Body of pancreas (tissue), 4 donors: Measurements from ENCODE around the gene MYO18B. TPM values are rescaled to one million over a fixed set of nuclear protein-coding genes. Genes with fewer than 3 reads are reported as not detected.

ENCODE experiments used
- ATAC-seq: fragments of 150-250 bp; one replicate; pipeline ENCODE4 v1.9.1; 2016
- DNase-seq, 4 donors: peaks; one replicate each; pipeline ENCODE4 v3.0.0-alpha.2; 2019
- H3K27ac ChIP-seq, 4 donors: fragments of 200-600 bp; sonication (generic); 1 replicate in 3 of 4; 2 replicates in 1 of 4; pipeline versions ENCODE4 v1.5.1 to v1.6.1; 2016 to 2019; ENCODE audit warnings: mild to moderate bottlenecking in 1 of 4, mixed read lengths in 1 of 4, moderate library complexity in 1 of 4
- H3K27me3 ChIP-seq, 2 donors: fragments of 200-600 bp; sonication (generic); one replicate each; pipeline ENCODE4 v1.6.0; 2016; ENCODE audit warnings: mild to moderate bottlenecking in 1 of 2
- H3K36me3 ChIP-seq, 2 donors: fragments of 200-600 bp; sonication (generic); replicated peaks in 1 of 2; 2 replicates each; pipeline ENCODE4 v1.5.1; 2016; ENCODE audit warnings: low read depth in 2 of 2; ENCODE audit not compliant: insufficient read depth in 1 of 2
- H3K4me1 ChIP-seq: fragments of 200-600 bp; sonication (generic); one replicate; pipeline ENCODE4 v1.6.0; 2016
- H3K4me3 ChIP-seq, 2 donors: fragments of 200-600 bp; sonication (generic); 1 replicate in 1 of 2; 2 replicates in 1 of 2; pipeline ENCODE4 v1.5.1; 2016 to 2019
- H3K9me3 ChIP-seq, 3 donors: fragments of 200-600 bp; sonication (generic); 1 replicate in 2 of 3; 2 replicates in 1 of 3; pipeline ENCODE4 v1.5.1; 2016
- POLR2A ChIP-seq, 3 donors: fragments of 450-650 bp; IDR thresholded peaks; one replicate each; pipeline ENCODE4 v1.6.1; 2016; ENCODE audit warnings: antibody characterized with exemption in 3 of 3, mild to moderate bottlenecking in 2 of 3
- WGBS, 2 donors: methylation state at CpG; one replicate each; pipeline ENCODE4 v1.1.5; 2017; 5-methylcytosine and 5-hydroxymethylcytosine counted together
- intact Hi-C: fragments of 100-400 bp; cut with DNase I; formaldehyde crosslinking; loops from one replicate; pipeline ENCODE4 v1.15.1; 2023
- total RNA-seq, 2 donors: library from RNA; depleted of rRNA; stranded (reverse); fragments of >200 nt; gene quantifications; one replicate each; pipeline ENCODE4 v1.1.0, GENCODE V29; 2016
- TF ChIP-seq, protein P1 (sequence below), 7 experiments: fragments of 450-650 bp in 4 of 7; fragments of 200-600 bp in 3 of 7; sonication (generic) in 3 of 7; IDR thresholded peaks; one replicate each; pipeline ENCODE4 v1.5.1; 2016 to 2019; ENCODE audit warnings: antibody characterized with exemption in 7 of 7

The MYO18B gene
- total RNA-seq, 2 donors from 2014 or later: 1.3 TPM; not detected in 1

DNA sequence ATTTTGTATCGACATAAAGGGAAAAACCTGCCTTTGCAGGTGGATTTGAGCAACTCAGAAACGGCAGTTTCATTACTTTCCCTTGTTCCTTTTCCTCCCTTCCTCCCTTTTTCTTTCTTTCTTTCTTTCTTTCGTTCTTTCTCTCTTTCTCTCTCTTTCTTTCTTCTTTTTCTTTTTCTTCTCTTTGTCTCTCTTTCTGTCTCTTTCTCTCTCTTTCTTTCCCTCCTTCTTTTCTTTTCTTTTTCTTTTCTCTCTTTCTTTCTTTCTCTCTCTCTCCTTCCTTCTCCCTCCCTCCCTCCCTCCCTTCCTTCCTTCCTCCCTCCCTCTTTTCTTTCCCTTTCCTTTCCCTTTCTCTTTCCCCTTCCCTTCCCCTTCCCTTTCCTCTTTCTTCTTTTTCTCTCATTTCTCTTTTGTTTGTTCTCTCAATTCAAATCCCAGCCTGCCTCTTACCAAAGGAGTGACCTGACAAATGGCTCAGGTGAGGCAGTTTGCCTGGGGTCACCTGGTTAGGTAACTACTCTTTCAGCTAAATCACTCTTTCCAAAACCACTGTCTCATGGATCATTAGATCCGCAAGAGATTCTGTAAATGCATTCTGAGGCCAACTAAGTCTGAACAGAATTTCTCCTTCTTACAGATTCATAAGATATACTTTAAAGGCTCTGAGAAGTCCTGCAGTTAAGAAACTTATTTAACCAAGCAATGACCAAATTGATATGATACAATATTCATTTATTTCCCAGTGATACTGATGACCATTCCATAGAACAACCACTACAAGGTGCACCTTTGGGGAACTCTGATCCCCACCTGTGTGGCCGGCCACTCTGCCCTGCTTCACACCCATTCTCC is 75.3 kb downstream of the MYO18B start:
- DNase-seq (no peak), ATAC-seq (no peak)
- TF ChIP-seq POLR2A (IDR thresholded peaks at IDR 0.05): no peak
- TF ChIP-seq, protein P1, sequence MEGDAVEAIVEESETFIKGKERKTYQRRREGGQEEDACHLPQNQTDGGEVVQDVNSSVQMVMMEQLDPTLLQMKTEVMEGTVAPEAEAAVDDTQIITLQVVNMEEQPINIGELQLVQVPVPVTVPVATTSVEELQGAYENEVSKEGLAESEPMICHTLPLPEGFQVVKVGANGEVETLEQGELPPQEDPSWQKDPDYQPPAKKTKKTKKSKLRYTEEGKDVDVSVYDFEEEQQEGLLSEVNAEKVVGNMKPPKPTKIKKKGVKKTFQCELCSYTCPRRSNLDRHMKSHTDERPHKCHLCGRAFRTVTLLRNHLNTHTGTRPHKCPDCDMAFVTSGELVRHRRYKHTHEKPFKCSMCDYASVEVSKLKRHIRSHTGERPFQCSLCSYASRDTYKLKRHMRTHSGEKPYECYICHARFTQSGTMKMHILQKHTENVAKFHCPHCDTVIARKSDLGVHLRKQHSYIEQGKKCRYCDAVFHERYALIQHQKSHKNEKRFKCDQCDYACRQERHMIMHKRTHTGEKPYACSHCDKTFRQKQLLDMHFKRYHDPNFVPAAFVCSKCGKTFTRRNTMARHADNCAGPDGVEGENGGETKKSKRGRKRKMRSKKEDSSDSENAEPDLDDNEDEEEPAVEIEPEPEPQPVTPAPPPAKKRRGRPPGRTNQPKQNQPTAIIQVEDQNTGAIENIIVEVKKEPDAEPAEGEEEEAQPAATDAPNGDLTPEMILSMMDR (IDR thresholded peaks at IDR 0.05): no peak
- Histone ChIP-seq H3K27me3 (no peaks in the 10 kb centered on the region), H3K9me3 (no peaks in the 10 kb centered on the region), H3K27ac (no peak overlapping the region), H3K4me3 (no peak overlapping the region), H3K36me3 (no peaks in the 10 kb centered on the region), H3K4me1 (no peaks in the 10 kb centered on the region)
- 54 to 59% methylated on average over 5 of the region's 5 CpGs for WGBS, 2 donors
- intact Hi-C loops: no loop called here

DNA sequence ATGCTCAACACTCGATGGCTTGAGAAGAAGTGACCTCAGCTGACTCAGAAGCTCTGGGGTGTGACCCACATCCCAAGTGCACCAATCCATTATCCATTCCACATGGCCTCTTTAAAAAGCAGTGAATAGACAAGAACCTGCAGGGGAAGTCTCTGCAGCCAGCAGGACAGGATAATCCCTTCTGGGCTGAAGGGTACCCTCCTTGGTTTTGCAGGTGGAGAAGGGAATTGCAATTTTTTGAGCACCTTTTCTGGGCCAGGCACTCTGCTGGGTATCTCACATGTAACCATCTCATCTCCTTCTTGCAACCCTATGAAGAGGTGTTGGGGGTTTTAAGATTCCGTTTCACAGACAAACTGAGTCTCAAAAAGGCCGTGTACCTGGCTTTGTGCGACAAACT is 76.6 kb downstream of the MYO18B start:
- TF ChIP-seq, protein P1 (IDR thresholded peaks at IDR 0.05): no peak
- TF ChIP-seq POLR2A (IDR thresholded peaks at IDR 0.05): no peak
- no peak overlapping the region for H3K27ac ChIP-seq
- no peaks in the 10 kb centered on the region for H3K9me3 ChIP-seq
- no peak for ATAC-seq
- WGBS, 2 donors: 63 to 73% methylated on average over 4 of the region's 4 CpGs
- H3K36me3 ChIP-seq: no peaks in the 10 kb centered on the region
- intact Hi-C loops: no loop called here
- no peak for DNase-seq
- no peak overlapping the region for H3K4me3 ChIP-seq
- H3K4me1 ChIP-seq: no peaks in the 10 kb centered on the region
- no peaks in the 10 kb centered on the region for H3K27me3 ChIP-seq

DNA sequence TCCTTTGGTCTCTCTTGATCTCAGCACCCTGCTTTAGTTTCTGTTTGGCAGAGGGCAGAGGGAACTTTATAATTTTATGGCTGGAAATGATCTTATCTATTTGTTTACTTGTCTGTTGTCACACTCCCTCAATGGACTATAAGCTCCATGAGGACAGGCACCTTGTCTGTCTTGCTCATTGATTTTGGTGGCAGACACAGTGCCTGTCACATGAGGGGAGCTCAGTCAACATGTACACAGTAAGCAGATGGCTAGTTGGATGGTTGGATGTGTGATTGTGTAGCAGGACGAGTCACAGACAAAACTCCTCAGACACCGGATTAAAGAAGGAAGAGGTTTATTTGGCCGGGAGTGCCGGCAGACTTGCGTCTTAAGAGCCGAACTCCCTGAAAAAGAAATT is 80.4 kb downstream of the MYO18B start:
- Histone ChIP-seq H3K4me1 (no peaks in the 10 kb centered on the region), H3K27ac (no peak overlapping the region), H3K36me3 (no peaks in the 10 kb centered on the region), H3K4me3 (no peak overlapping the region), H3K27me3 (no peaks in the 10 kb centered on the region), H3K9me3 (no peaks in the 10 kb centered on the region)
- no peak for TF ChIP-seq POLR2A (IDR thresholded peaks at IDR 0.05)
- TF ChIP-seq, protein P1 (IDR thresholded peaks at IDR 0.05): no peak
- intact Hi-C loops: no loop called here
- 82 to 83% methylated on average over 6 of the region's 6 CpGs for WGBS, 2 donors
- ATAC-seq: no peak
- DNase-seq: no peak

DNA sequence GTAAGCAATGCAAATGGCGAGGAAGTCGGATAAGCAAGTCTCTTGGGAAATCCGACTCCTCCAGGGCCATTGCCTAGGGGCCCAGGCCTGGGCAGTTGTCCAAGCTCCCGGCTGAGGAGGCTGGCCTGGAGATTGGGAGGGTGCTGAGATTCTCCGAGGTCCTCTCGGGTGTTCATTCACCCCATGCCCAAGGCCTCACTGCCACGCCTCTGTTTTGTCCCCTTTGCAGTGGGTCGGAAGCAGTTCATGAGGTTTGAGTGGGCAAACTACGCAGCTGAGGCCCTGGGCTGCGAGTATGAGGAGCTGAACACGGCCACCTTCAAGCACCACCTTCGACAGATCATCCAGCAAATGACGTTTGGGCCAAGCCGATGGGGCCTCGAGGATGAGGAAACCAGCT is 81.3 kb downstream of the MYO18B start:
- no peak for DNase-seq

More for the DNA sequence above, 81.3 kb downstream of the MYO18B start:
- H3K9me3 ChIP-seq: no peaks in the 10 kb centered on the region
- H3K27ac ChIP-seq: no peak overlapping the region
- ATAC-seq: no peak
- H3K36me3 ChIP-seq: no peaks in the 10 kb centered on the region
- H3K27me3 ChIP-seq: no peaks in the 10 kb centered on the region
- no peak overlapping the region for H3K4me3 ChIP-seq
- no peak for TF ChIP-seq POLR2A (IDR thresholded peaks at IDR 0.05)
- TF ChIP-seq, protein P1 (IDR thresholded peaks at IDR 0.05): no peak
- 68 to 70% methylated on average over 11 to 15 of the region's 15 CpGs for WGBS, 2 donors
- no peaks in the 10 kb centered on the region for H3K4me1 ChIP-seq
- intact Hi-C loops: no loop called here
